ENCODE data around the gene UPP1.
"Not testable (repeated sequence)": the region's sequence is repeated elsewhere in the genome, so short reads cannot be mapped to it uniquely, and the experiment has no call there.

Gene UPP1

GRCh38 chr7:48089046-48090003 is at the start of gene UPP1:
Gene UPP1, plus strand, starts transcription at chr7:48089265. Its CDS starts 5,519 bp downstream, at chr7:48094784.
- DNase-seq (ENCODE audit: low read depth in 2 of 2) = peak; percentile 83 to 91

DNA sequence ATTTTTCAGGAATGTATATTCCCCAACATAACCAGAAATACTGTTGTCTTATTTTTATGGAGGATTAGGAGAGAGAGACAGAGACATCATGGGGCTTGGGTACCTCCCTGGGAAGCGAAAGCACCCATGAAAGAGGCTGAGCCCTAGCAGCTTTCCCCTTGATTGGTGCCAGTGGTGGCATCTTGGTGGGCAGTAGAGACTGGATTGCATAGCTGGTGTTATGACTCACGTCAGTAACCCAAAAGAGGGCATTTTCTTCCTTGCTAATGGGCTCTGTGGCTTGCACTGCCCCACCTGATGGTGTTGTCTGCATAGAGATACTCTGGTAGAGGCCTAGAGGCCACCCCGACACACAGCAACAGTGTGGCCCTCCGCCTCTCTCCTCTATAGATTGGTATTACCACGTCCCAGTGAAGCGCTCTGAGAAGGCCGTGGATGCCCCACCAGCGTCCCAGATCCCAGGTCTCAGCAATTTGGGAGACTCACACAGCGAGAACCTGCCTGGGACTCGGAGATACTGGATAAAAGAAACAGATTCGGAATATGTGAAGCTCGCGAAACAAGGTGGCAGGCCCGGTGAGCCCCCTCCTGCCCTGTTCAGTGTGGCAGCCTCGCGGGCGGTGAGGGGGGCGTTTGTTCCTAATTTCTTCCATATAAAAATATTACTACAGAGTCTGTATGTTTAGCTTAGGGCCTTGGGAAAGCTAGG is 48.0 kb upstream of the UPP1 start:
- DNase-seq (ENCODE audit: low read depth in 2 of 2) = no peak

DNA sequence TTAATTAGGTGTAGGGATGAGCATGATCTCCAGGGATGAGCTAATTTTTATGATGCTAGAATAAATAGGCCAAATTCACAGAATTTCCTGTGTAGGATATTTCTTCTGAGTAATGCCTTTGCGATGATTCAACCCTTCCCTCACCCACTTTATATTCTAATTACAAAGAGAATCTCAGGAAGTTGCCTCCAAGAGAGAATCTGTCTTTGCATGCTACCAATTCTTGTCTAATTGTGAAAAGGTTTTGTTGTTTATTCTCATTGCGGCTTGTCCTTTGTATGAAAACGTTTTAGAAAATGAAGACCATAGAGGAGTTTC is 47.5 kb upstream of the UPP1 start:
- no peak for DNase-seq (ENCODE audit: low read depth in 2 of 2)

- no peak for DNase-seq (ENCODE audit: low read depth in 2 of 2)
Observed at GRCh38 chr7:48042216-48042615, 46.8 kb upstream of the UPP1 start.

- no peak for DNase-seq (ENCODE audit: low read depth in 2 of 2)
Observed at GRCh38 chr7:48042636-48043035, 46.4 kb upstream of the UPP1 start.

DNA sequence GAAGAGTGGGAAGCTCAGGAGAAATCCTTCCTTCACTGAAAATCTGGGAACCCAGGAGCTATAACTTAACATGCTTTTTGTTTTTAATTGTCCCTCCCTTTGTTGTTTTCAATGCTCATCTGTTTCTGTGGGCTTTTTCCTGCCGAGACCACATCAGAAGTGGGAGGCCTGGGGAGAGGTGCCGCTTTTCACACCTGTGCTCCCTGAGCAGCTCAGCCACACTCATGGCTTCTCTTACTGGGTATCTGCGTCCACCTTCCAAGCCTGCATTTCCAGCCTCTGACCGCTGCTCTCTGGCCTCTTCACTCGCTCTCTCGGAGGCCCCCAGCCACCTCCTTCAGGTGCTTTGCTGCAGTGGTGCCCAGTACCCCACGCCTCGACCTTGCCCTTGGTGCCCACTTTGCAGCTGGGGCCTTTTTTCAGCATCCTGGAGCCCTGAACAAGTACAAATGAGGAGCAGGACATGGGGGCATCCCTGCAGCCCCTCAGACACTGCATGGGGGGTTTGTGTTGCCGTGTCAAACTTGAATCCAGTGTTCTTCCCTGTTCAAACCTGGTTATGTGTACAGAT is 43.8 kb upstream of the UPP1 start:
- no peak for DNase-seq (ENCODE audit: low read depth in 2 of 2)

DNA sequence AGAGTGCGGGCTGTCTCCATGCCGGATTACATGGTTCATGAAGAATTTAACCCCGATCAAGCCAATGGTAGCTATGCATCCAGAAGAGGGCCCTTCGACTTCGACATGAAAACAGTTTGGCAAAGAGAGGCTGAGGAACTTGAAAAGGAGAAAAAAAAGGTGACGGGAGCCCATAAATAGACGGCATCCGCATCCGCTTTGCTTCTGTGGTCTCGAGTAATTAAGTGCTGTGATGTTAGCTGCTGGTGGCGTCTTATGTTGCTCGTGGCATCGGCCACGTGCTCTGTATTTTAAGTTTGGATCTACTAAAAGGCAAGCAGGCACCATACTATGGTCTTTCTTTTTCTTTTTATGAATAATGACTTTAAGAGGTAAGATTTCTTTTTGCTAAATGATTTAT is 42.6 kb upstream of the UPP1 start:
- no peak for DNase-seq (ENCODE audit: low read depth in 2 of 2)

DNA sequence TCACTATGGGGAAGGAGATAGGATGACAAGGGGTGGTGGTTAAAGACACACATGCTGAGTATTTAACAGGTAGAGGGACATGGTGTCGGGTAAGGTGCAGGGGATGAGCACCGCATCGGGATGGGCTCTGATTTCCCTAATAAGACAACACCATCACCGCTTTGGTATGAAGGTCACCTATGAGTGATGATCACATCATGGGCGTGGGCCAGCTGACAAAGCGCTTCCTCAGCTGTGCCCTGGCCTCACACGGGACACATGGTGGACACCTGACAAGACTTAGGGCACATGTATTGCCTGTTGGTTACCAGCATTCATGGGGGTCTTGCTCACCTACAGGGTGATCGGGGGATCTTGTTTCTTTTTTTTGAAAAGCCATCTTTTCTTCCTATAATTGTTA is 41.0 kb upstream of the UPP1 start:
- no peak for DNase-seq (ENCODE audit: low read depth in 2 of 2)

DNA sequence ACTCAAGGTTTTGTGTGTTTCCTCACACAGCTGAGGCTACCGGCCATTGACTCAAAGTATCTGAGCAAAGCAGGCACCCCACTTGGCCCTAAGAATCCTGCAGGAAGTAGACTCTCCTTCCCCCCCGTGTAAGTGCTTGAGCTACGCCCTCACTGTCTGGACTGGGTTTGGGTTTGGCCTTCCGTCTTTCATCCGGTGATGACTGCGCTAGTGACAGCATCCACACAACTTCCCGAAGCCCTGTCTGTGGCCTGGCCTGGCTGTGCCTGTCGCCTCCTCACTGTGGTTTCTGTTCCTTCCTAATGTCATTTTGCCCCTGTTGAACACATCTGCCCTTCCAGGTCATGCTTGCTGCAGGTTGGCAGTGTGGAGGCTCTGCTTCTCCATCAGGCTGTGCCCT is 39.2 kb upstream of the UPP1 start:
- no peak for DNase-seq (ENCODE audit: low read depth in 2 of 2)

GRCh38 chr7:48052748-48053147 is 36.3 kb upstream of the UPP1 start:
- DNase-seq (ENCODE audit: low read depth in 2 of 2) = no peak

GRCh38 chr7:48053736-48054135 is 35.3 kb upstream of the UPP1 start:
- no peak for DNase-seq (ENCODE audit: low read depth in 2 of 2)

DNA sequence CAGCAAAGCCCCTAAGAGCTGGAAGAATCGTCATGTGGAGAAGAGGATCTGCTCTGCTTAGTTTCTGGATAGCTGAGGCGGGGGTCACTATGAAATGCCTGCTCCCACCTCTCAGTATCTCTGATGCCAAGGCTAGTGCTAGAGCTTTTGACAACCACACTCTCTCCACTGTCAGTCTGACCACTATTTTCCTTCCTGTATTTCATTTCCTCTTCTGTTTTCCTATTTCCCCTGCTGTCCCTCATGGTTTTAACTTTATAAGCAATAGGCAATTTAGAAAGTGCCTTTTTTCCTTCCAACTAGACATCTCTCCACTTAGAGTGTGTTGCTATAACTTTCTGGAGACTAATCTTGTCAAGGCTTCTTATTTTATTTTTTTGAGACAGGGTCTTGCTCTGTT is 30.1 kb upstream of the UPP1 start:
- no peak for DNase-seq (ENCODE audit: low read depth in 2 of 2)

- no peak for DNase-seq (ENCODE audit: low read depth in 2 of 2)
Observed at GRCh38 chr7:48059706-48060105, 29.4 kb upstream of the UPP1 start.

DNA sequence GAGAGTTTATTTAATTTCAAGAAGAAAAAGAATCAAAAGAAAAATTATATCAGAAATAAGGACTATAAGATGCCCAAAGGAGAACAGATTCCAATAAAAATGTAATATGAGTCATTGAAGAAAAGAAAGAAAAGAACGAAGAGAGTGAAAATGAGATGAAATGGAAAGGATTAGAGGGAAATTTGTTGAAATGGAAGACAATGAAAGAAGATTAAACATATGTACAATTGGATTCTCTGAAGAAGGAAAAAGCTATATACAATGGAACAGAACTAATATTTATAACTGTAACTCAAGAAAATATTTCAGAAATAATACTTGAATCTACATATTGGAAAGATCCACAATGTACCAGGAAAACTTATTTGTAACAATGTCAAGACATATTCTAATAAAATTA is 25.1 kb upstream of the UPP1 start:
- DNase-seq (ENCODE audit: low read depth in 2 of 2) = no peak

- DNase-seq (ENCODE audit: low read depth in 2 of 2) = no peak
Observed at GRCh38 chr7:48067475-48067874, 21.6 kb upstream of the UPP1 start.

DNA sequence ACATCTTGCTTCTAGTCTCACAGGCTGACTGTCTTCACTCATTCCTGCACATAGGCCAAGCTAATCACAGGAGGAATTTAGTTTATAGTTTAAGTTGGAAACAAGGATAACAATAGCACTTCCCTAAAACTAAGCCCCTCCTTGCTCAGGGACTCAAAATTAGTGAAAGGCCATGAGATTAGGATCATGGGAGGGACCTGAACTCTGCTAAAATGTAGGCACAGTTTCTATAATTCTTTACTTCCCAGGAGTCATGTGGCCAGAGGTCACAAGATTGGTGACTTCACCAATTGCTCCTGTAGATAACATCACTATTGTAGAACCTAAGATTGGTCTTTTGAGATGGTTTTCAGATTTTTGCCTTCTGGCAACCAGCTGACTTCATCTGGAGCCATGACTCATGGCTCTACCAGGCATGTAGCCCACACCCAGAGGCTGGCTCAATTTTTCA is 14.8 kb upstream of the UPP1 start:
- no peak for DNase-seq (ENCODE audit: low read depth in 2 of 2)

- DNase-seq (ENCODE audit: low read depth in 2 of 2) = no peak
Observed at GRCh38 chr7:48077423-48077822, 11.6 kb upstream of the UPP1 start.

GRCh38 chr7:48078470-48078869 is 10.6 kb upstream of the UPP1 start:
- DNase-seq (ENCODE audit: low read depth in 2 of 2) = no peak

DNA sequence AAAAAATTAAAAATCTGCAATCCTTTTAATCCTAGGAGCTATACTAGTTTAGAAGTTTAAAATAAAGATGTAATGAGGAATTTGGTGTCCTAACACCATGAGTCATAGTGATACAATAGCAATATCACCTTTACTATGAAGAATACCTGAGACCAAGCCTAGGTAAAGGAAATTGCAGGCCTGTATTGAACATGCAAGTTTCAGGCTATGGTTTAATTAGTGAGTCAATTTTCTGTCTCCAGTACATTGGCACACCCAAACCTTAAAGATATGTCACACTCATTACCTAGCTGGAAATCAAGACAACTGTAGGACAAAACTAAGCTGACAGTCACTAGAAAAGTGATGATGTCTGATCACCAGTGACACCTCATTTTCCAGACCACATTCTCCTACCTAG is 6.7 kb upstream of the UPP1 start:
- DNase-seq (ENCODE audit: low read depth in 2 of 2) = not testable (repeated sequence)

- DNase-seq (ENCODE audit: low read depth in 2 of 2) = no peak
Observed at GRCh38 chr7:48083114-48083830, 5.8 kb upstream of the UPP1 start.

- DNase-seq (ENCODE audit: low read depth in 2 of 2) = peak; percentile 51 to 61
Observed at GRCh38 chr7:48084727-48085432, 4.2 kb upstream of the UPP1 start.

- no peak for DNase-seq (ENCODE audit: low read depth in 2 of 2)
Observed at GRCh38 chr7:48085433-48085791, 3.7 kb upstream of the UPP1 start.
